HG03039 (cell line): Measurements from ENCODE around the gene RNF2.
"Not testable (repeated sequence)": the region's sequence is repeated elsewhere in the genome, so short reads cannot be mapped to it uniquely, and the experiment has no call there.

Source experiments
- ATAC-seq: cut with Tn5 transposase; IDR thresholded peaks from one replicate; pipeline ENCODE4 v1.9.1; 2021; ENCODE audit warnings: mild to moderate bottlenecking, moderate library complexity; ENCODE audit not compliant: unreplicated experiment

The RNF2 gene

DNA sequence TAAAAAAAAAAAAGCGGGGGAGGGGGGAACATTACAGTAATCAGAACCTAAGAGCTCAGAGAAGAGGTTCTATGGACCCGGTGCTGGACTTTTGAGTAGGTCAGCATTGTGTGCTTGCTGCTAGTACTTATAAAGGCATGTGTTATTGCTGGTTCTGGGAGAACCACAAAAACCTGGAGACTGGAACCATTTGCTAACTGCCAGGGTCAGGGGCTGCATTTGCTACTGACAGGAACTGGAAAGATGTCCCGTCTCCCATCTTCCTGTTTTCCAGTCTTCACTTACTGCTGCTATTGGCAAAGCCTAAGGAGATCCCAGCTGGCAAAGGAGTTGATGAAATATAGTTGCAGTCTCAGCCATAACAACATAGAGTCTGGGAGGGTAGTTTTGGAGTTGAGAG is 4.3 kb downstream of the RNF2 start:
- no peak for ATAC-seq

DNA sequence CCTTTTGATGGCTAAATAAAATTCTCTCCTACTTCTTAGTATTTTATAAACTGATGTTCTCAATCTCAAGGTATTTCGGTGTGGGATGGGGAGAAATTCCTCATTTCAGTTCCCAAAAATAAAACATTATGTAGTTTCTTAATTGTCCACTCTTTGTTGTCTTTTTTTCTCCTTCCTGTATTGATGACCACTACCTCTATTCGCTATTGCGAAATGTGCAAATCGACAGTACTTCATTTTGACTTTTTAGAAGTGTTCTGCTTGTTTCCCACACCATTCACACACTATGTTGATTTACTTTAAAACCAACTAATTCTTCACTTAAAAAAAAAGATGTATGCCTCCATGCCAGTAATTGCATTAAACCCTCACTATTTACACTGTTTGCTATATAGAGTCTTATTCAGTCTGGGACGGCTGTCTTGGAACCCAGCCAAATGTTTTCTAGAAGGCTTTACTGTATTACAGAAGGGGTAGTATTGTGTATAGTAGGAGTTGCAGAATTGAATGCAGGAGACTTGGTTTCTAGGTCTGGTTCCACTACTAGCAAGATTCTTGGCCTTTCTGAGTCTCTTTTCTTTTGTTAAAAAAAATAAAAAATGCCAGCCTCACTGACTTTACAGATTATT is 5.6 kb downstream of the RNF2 start:
- ATAC-seq: no peak

DNA sequence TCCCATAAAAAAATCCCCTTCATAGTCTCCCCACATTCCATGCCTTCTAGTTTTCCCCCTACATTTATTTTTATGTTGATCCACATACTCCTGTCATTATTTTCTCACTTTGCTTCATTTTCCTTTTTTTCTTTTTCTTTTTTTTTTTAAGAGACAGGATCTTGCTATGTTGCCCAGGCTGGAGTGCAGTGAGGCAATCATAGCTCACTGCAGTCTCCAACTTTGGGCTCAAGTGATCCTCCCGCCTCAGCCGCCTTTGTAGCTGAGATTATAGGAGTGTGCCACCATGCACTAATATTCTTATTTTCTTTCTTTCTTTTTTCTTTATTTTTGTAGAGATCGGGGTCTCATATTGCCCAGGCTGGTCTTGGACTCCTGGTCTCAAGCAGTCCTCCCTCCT is 7.8 kb downstream of the RNF2 start:
- no peak for ATAC-seq

- ATAC-seq: no peak
Observed at GRCh38 chr1:185054365-185055060, 9.2 kb downstream of the RNF2 start.

- no peak for ATAC-seq
Observed at GRCh38 chr1:185058110-185058509, 12.8 kb downstream of the RNF2 start.

DNA sequence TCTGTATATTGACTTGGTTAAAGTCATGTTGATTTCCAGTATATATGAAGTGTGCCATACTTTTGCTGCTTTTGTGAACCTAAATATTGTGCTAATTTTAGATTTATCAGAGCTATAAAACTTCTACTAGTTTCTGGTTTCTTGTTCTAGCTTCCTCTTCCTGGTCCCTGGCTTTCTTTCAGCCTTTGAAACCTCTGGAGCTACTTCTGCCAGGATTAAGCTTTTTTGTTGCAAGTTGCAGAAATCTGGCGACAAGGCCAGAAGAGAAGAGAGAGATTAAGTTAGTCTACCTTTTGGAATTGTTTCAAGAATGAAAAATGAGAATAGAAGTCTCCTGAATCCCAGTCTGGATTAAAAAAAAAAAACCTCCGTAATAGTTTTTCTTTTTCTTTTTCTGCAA is 13.5 kb downstream of the RNF2 start:
- no peak for ATAC-seq

- ATAC-seq: no peak
Observed at GRCh38 chr1:185059950-185060571, 14.7 kb downstream of the RNF2 start.

GRCh38 chr1:185062710-185063370 is 17.5 kb downstream of the RNF2 start:
- ATAC-seq: no peak

GRCh38 chr1:185063719-185064118 is 18.4 kb downstream of the RNF2 start:
- ATAC-seq: no peak

- ATAC-seq: not testable (repeated sequence)
Observed at GRCh38 chr1:185065006-185065405, 19.6 kb downstream of the RNF2 start.

DNA sequence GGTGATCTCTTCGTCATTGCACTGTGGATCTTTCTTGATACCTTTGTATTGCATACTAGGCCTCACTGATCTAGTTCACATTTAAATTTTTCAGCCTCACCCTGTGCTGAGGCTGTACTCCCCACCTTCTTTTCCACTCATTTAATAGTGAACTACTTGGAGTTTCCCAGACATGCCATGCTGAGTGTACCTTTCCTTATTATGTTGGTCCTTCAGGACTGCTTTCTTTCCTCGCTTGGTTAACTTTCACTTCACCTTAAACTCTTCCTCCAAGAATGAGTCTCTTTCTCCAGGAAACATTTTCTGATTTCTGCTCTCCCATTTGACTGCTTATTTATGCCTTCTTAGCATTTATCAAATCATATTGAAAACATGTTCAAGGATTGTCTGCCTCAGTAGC is 20.8 kb downstream of the RNF2 start:
- no peak for ATAC-seq

GRCh38 chr1:185068341-185068740 is 23.0 kb downstream of the RNF2 start:
- ATAC-seq: no peak

GRCh38 chr1:185069202-185069772 is 23.9 kb downstream of the RNF2 start:
- no peak for ATAC-seq

DNA sequence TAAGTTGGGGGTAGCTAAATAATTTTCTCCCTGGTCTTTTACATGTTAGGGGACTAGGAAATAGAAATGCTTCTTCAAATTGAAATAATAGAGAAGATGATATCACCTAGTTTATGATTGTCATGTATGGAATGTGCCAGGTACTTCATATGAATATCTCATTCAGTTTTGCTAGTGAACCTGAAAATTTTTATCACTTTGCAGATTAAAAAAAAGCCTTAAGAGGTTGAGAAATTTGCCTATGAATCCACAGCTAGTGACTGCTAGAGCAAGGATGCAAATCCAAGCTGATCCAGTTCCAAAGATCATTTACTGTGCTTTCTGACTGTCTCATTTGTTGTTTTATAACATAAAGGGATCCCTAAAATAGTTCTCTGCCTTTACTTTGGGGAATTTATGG is 24.7 kb downstream of the RNF2 start:
- no peak for ATAC-seq

GRCh38 chr1:185073725-185074124 is 28.4 kb downstream of the RNF2 start:
- no peak for ATAC-seq

DNA sequence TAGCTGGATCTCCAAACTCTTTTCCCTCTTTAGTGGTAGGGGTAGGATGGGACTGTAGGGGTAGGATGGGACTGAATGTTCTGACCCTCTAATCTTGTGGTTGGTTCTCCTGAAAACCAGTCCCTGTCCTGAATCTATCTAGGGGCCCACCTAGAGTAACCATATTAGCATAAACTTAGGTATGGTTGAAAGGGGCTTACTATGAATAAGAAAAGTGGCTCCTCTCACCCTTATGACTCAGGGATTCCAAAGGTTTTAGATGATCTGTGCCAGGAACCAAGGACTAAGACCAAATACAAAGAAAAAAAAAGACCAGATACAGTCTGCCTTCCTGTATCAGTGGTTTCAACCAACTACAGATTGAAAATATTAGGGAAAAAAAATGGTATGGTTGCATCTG is 28.9 kb downstream of the RNF2 start:
- ATAC-seq: no peak

GRCh38 chr1:185075476-185075875 is 30.1 kb downstream of the RNF2 start:
- ATAC-seq: no peak

GRCh38 chr1:185077374-185077773 is 32.0 kb downstream of the RNF2 start:
- no peak for ATAC-seq

DNA sequence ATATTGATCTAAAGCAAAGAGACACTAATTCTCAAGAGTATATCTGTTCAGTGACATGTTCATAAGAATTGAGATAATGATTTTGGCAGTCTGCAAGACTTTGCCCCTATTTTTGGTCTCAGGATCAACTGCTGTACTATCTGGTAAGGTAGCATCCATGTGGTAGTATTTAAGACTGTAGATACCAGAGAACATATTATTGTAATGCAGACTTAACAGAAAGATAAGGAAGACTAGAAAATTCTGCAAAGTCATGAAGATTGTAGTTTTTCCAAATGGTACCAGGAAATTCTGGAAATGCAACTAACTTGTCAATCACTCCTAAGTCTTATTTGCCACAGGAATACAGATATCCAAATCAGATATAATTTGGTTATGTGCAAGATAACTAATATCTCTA is 35.1 kb downstream of the RNF2 start:
- ATAC-seq: no peak

DNA sequence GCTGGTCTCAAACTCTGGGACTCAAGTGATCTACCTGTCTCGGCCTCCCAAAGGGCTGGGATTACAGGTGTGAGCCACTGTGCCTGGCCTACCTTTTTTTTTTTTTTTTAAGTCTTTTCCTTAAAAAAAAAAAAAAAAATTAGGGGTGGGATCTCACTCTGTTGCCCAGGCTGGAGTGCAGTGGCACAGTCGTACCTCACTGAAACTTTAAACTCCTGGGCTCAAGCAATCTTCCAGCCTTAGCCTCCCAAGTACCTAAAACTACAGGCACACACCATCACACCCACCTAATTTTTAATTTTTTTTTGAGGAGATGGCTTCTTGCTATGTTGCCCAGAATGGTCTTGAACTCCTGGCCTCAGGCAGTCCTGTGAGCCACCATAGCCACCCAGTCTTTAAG is 38.5 kb downstream of the RNF2 start:
- ATAC-seq: no peak

- ATAC-seq: no peak
Observed at GRCh38 chr1:185087101-185087500, 41.7 kb downstream of the RNF2 start.

- ATAC-seq: no peak
Observed at GRCh38 chr1:185087746-185088145, 42.4 kb downstream of the RNF2 start.
